CD4-positive, CD25-positive, alpha-beta regulatory T cell (primary cell): ENCODE results near the gene LAIR1. TPM values are rescaled to one million over a fixed set of nuclear protein-coding genes. Genes with fewer than 3 reads are reported as not detected.

Experiments used
- ATAC-seq, 2 donors: fragments of 150-1000 bp; cut with Tn5 transposase; one replicate each; pipeline ENCODE4 v1.10.0; 2021; ENCODE audit warnings: low read depth in 2 of 2, moderate number of reproducible peaks in 2 of 2, moderate library complexity in 1 of 2
- DNase-seq, 3 donors: peaks; one replicate each; pipeline versions ENCODE4 v3.0.0 to v3.0.0-alpha.2; 2012 to 2022; ENCODE audit warnings: mixed read lengths in 1 of 3
- H3K27ac ChIP-seq: one replicate; pipeline ENCODE4 v1.7.0; 2013; ENCODE audit warnings: mild to moderate bottlenecking, low read length; ENCODE audit not compliant: insufficient read depth, poor library complexity, severe bottlenecking
- H3K27me3 ChIP-seq: one replicate; pipeline ENCODE4 v1.7.0; 2013; ENCODE audit warnings: low read length; ENCODE audit not compliant: control insufficient read depth, insufficient read depth
- H3K36me3 ChIP-seq: one replicate; pipeline ENCODE4 v1.7.0; 2013; ENCODE audit warnings: mild to moderate bottlenecking, low read length, moderate library complexity; ENCODE audit not compliant: control insufficient read depth, insufficient read depth
- H3K4me1 ChIP-seq: 2 replicates; pipeline ENCODE4 v1.7.0; 2013; ENCODE audit warnings: mild to moderate bottlenecking, low read length; ENCODE audit not compliant: insufficient read depth, control insufficient read depth, poor library complexity, severe bottlenecking
- H3K4me3 ChIP-seq: one replicate; pipeline ENCODE4 v1.7.0; 2013; ENCODE audit warnings: low read depth, mild to moderate bottlenecking, low read length, moderate library complexity
- H3K9me3 ChIP-seq, 2 experiments: 1 replicate in 1 of 2; 2 replicates in 1 of 2; pipeline ENCODE4 v1.7.0; 2013; ENCODE audit warnings: low read length in 2 of 2, mild to moderate bottlenecking in 1 of 2, moderate library complexity in 1 of 2; ENCODE audit not compliant: control insufficient read depth in 2 of 2
- H3K27ac Mint-ChIP-seq, 3 donors: one replicate each; pipeline ENCODE4 v1.8.0; 2020 to 2022; ENCODE audit warnings: mild to moderate bottlenecking in 3 of 3, mixed read lengths in 3 of 3, moderate library complexity in 2 of 3
- H3K27me3 Mint-ChIP-seq: one replicate; pipeline ENCODE4 v1.8.0; 2022; ENCODE audit warnings: mild to moderate bottlenecking, mixed read lengths
- H3K36me3 Mint-ChIP-seq: one replicate; pipeline ENCODE4 v1.8.0; 2020; ENCODE audit warnings: mixed read lengths
- H3K4me1 Mint-ChIP-seq, 4 donors: one replicate each; pipeline ENCODE4 v1.8.0; 2020 to 2022; ENCODE audit warnings: mixed read lengths in 4 of 4, mild to moderate bottlenecking in 1 of 4
- H3K4me3 Mint-ChIP-seq, 4 donors: one replicate each; pipeline ENCODE4 v1.8.0; 2020 to 2022; ENCODE audit warnings: mild to moderate bottlenecking in 4 of 4, mixed read lengths in 4 of 4, moderate library complexity in 3 of 4
- H3K9me3 Mint-ChIP-seq, 7 donors: one replicate each; pipeline ENCODE4 v1.8.0; 2020 to 2022; ENCODE audit warnings: mixed read lengths in 7 of 7, mild to moderate bottlenecking in 3 of 7, moderate library complexity in 2 of 7
- polyA plus RNA-seq, 4 donors: library from polyadenylated mRNA; unstranded; fragments of 300-500 nt; fragmentation: Illumina TruSeq; gene quantifications; one replicate each; pipeline ENCODE4 v1.2.3, GENCODE V29; 2021
- total RNA-seq: library from RNA; stranded (reverse); gene quantifications from one replicate; pipeline ENCODE4 v1.2.3, GENCODE V29; 2022

LAIR1 gene
- total and polyA plus RNA-seq, 5 donors from 2014 or later: 33.2 to 61.8 (median 42.4) TPM

- no peaks in the 10 kb centered on the region for H3K36me3 Mint-ChIP-seq
- H3K27me3 Mint-ChIP-seq: peaks cover 11% of the 10 kb centered on the region
These were observed 38.3 kb upstream of the LAIR1 start for GRCh38 chr19:54403054-54403453.

GRCh38 chr19:54400913-54401312, 36.2 kb upstream of the LAIR1 start:
- Mint-ChIP-seq H3K4me1 (no peaks in the 10 kb centered on the region), H3K27ac (no peak overlapping the region), H3K36me3 (no peaks in the 10 kb centered on the region), H3K27me3 (peaks cover 16% of the 10 kb centered on the region), H3K9me3 (peaks cover 0 to 2% (median 0%) of the 10 kb centered on the region in 7 donors), H3K4me3 (no peak overlapping the region)
- H3K36me3 ChIP-seq: no peaks in the 10 kb centered on the region
- DNase-seq (no peak), ATAC-seq (no peak)
- H3K27me3 ChIP-seq: no peaks in the 10 kb centered on the region
- no peaks in the 10 kb centered on the region for H3K4me1 ChIP-seq
- no peak overlapping the region for H3K4me3 ChIP-seq
- no peak overlapping the region for H3K27ac ChIP-seq
- no peaks in the 10 kb centered on the region for H3K9me3 ChIP-seq

More at GRCh38 chr19:54403054-54403453, 38.3 kb upstream of the LAIR1 start:
- Mint-ChIP-seq H3K4me1 (peaks cover 0 to 3% (median 0%) of the 10 kb centered on the region in 4 donors), H3K9me3 (peaks cover 0 to 5% (median 0%) of the 10 kb centered on the region in 7 donors), H3K4me3 (no peak overlapping the region), H3K27ac (no peak overlapping the region)
- DNase-seq: no peak
- no peak overlapping the region for H3K4me3 ChIP-seq
- no peaks in the 10 kb centered on the region for H3K36me3 ChIP-seq
- H3K4me1 ChIP-seq: no peaks in the 10 kb centered on the region
- no peaks in the 10 kb centered on the region for H3K27me3 ChIP-seq
- H3K27ac ChIP-seq: no peak overlapping the region
- peaks cover 0 to 4% of the 10 kb centered on the region in 2 experiments for H3K9me3 ChIP-seq
- no peak for ATAC-seq

GRCh38 chr19:54399189-54399588, 34.5 kb upstream of the LAIR1 start:
- Histone ChIP-seq H3K4me3 (no peak overlapping the region), H3K36me3 (no peaks in the 10 kb centered on the region), H3K9me3 (no peaks in the 10 kb centered on the region), H3K27ac (no peak overlapping the region), H3K4me1 (no peaks in the 10 kb centered on the region), H3K27me3 (no peaks in the 10 kb centered on the region)
- DNase-seq (no peak), ATAC-seq (no peak)
- Mint-ChIP-seq H3K36me3 (no peaks in the 10 kb centered on the region), H3K4me1 (no peaks in the 10 kb centered on the region), H3K27me3 (peaks cover 12% of the 10 kb centered on the region), H3K27ac (no peak overlapping the region), H3K9me3 (peaks cover 0 to 2% (median 0%) of the 10 kb centered on the region in 7 donors), H3K4me3 (no peak overlapping the region)

- H3K27me3 Mint-ChIP-seq: peaks cover 21% of the 10 kb centered on the region
- H3K9me3 ChIP-seq: no peaks in the 10 kb centered on the region
- DNase-seq (no peak), ATAC-seq (no peak)
- H3K27me3 ChIP-seq: no peaks in the 10 kb centered on the region
- H3K4me1 Mint-ChIP-seq: peaks cover 4 to 7% (median 6%) of the 10 kb centered on the region in 4 donors
- no peak overlapping the region for H3K27ac ChIP-seq
- no peaks in the 10 kb centered on the region for H3K36me3 ChIP-seq
- H3K4me3 Mint-ChIP-seq: no peak overlapping the region
- H3K4me1 ChIP-seq: peaks cover 6% of the 10 kb centered on the region
- H3K27ac Mint-ChIP-seq: no peak overlapping the region
- H3K4me3 ChIP-seq: no peak overlapping the region
- H3K9me3 Mint-ChIP-seq: no peaks in the 10 kb centered on the region
- H3K36me3 Mint-ChIP-seq: no peaks in the 10 kb centered on the region
These were observed 31.0 kb upstream of the LAIR1 start for GRCh38 chr19:54395685-54396084.

GRCh38 chr19:54393381-54393780, 28.6 kb upstream of the LAIR1 start:
- Mint-ChIP-seq H3K36me3 (no peaks in the 10 kb centered on the region), H3K9me3 (no peaks in the 10 kb centered on the region), H3K27ac (no peak overlapping the region), H3K27me3 (peaks cover 21% of the 10 kb centered on the region), H3K4me1 (peaks cover 11 to 30% (median 20%) of the 10 kb centered on the region in 4 donors), H3K4me3 (peak overlapping the region in 1 of 4 donors; percentile 15)
- ATAC-seq (no peak), DNase-seq (no peak)
- Histone ChIP-seq H3K27ac (no peak overlapping the region), H3K4me1 (peaks cover 24% of the 10 kb centered on the region), H3K9me3 (no peaks in the 10 kb centered on the region), H3K36me3 (no peaks in the 10 kb centered on the region), H3K4me3 (no peak overlapping the region), H3K27me3 (no peaks in the 10 kb centered on the region)

- ATAC-seq: no peak
- Histone ChIP-seq H3K27ac (no peak overlapping the region), H3K9me3 (no peaks in the 10 kb centered on the region), H3K4me3 (no peak overlapping the region), H3K36me3 (no peaks in the 10 kb centered on the region), H3K27me3 (no peaks in the 10 kb centered on the region), H3K4me1 (peaks cover 35% of the 10 kb centered on the region)
- Mint-ChIP-seq H3K4me1 (peaks cover 14 to 41% (median 30%) of the 10 kb centered on the region in 4 donors), H3K27ac (no peak overlapping the region), H3K27me3 (peaks cover 27% of the 10 kb centered on the region), H3K9me3 (no peaks in the 10 kb centered on the region), H3K36me3 (no peaks in the 10 kb centered on the region), H3K4me3 (peak overlapping the region in 1 of 4 donors; percentile 54)
- no peak for DNase-seq
These were observed 27.4 kb upstream of the LAIR1 start for GRCh38 chr19:54392105-54392504.

- ATAC-seq: no peak
- no peaks in the 10 kb centered on the region for H3K9me3 ChIP-seq
- no peak overlapping the region for H3K4me3 ChIP-seq
- H3K36me3 ChIP-seq: no peaks in the 10 kb centered on the region
- H3K4me1 ChIP-seq: peaks cover 35% of the 10 kb centered on the region
- Mint-ChIP-seq H3K36me3 (no peaks in the 10 kb centered on the region), H3K27ac (no peak overlapping the region), H3K9me3 (no peaks in the 10 kb centered on the region), H3K4me3 (peak overlapping the region in 1 of 4 donors; percentile 54), H3K4me1 (peaks cover 14 to 41% (median 30%) of the 10 kb centered on the region in 4 donors), H3K27me3 (peaks cover 26% of the 10 kb centered on the region)
- DNase-seq: no peak
- H3K27ac ChIP-seq: no peak overlapping the region
- no peaks in the 10 kb centered on the region for H3K27me3 ChIP-seq
These were observed 26.9 kb upstream of the LAIR1 start for GRCh38 chr19:54391589-54392061.

GRCh38 chr19:54390942-54391577, 26.3 kb upstream of the LAIR1 start:
- H3K27me3 ChIP-seq: no peaks in the 10 kb centered on the region
- no peaks in the 10 kb centered on the region for H3K36me3 ChIP-seq
- H3K4me1 Mint-ChIP-seq: peaks cover 14 to 41% (median 30%) of the 10 kb centered on the region in 4 donors
- H3K27ac Mint-ChIP-seq: peak overlapping the region; percentile 52 to 94 (median 53)
- no peak overlapping the region for H3K4me3 ChIP-seq
- peak; percentile 57 to 84 (median 73) for DNase-seq
- no peak overlapping the region for H3K27ac ChIP-seq
- peaks cover 35% of the 10 kb centered on the region for H3K4me1 ChIP-seq
- peak in 1 of 2 donors; percentile 28 for ATAC-seq
- no peaks in the 10 kb centered on the region for H3K36me3 Mint-ChIP-seq
- H3K27me3 Mint-ChIP-seq: peaks cover 21% of the 10 kb centered on the region
- H3K4me3 Mint-ChIP-seq: peak overlapping the region; percentile 63 to 90 (median 78)
- H3K9me3 Mint-ChIP-seq: no peaks in the 10 kb centered on the region
- H3K9me3 ChIP-seq: no peaks in the 10 kb centered on the region
